NOMO-1 treated with dmso at 0.1 percent for 144 hours (cell line): Measurements from ENCODE around the gene ADAM30.

Source experiments
- DNase-seq: peaks from one replicate; lab custom pipeline; 2025; ENCODE audit not compliant: unreplicated experiment; lab: John Stamatoyannopoulos, UW

Gene ADAM30

DNA sequence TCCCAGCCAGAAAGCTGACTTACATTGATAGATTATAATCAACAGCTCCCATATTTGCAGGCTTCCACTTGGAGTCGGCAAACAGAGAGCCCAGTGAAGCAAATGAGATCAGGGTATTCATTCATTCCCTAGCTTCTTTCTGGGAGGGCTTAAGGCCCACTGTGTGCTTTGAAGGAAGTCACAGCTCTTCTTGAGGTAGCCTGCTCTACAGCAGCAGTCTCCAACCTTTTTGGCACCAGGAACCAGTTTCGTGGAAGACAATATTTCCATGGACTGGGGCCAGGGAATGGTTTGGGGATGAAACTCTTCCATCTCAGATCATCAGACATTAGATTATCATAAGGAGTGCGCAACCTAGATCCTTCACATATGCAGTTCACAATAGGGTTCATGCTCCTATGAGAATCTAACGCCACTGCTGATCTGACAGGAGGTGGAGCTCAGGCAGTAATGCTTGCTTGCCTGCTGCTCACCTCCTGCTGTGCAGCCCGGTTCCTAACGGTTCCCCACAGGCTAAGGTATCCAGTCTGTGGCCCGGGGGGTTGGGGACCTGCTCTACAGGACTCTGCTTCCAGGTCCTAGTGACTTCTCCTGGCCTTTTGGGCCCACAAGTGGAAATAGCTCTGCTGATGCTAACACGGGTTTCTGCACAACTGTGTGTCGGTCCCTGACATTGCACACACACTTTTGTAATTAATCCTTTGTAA, 13.7 kb upstream of the ADAM30 start:
- no peak for DNase-seq

DNA sequence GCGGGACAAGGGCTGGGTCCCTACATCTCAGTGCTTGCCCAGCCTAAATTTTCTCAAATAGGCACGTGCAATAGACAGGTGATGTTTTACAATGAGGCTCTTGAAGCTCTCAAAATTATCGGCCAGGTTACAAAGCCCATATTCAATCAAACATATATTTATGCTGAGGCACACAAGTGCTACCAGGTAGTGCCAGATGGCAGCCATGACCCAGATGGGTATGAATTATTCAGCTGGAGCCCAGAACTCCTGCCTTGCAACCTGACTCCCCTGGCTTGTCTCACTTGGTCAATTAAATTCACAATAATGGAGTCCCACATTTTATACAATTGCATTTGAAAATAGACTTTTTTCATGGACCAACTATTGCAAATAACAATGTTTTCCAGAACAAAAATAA, 12.3 kb upstream of the ADAM30 start:
- DNase-seq = no peak

DNA sequence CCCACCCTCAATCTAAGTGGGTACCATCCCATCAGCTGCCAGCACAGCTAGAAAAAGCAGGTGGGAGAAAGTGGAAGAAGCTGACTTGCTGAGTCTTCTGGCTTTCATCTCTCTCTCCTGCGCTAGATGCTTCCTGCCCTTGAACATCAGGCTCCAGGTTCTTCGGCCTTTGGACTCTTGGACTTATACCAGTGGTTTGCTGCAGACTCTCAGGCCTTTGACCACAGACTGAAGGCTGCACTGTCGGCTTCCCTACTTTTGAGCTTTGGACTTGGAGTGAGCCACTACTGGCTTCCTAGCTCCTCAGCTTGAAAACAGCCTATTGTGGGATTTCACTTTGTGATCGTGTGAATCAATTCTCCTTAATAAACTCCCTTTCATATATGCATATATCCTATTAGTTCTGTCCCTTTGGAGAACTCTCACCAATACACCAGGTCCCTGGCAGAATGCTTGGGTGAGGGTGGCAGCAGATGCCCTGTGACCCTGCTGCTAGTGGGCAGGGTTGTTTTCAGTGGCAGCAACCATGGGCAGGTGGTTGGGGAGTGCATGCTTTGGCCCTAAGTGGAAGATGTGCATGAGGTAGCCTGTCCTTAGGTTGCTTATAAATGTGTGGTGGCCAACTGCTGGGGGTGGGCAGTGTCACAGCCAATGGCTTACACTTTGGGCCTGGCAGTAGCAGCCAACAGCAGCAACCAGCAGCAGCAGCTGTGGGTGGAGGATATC, 10.8 kb upstream of the ADAM30 start:
- no peak for DNase-seq

DNA sequence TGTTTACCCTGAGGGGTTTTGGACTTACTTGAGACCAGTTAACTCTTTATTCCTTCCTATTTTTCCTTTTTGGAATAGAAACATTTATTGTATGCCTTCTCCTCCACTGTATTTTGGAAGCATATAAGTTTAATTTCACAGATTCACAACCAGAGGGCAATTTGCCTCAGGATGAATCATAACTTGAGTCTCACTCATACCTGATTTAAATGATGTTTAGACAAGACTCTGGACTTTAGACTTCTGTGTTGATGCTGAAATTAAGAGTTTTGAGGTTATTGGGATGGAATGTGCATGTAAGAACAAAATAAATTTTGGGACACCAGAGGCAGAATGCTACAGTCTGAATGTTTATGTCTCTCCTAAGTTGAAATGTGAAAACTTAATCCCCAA, 7.1 kb upstream of the ADAM30 start:
- DNase-seq = no peak

DNA sequence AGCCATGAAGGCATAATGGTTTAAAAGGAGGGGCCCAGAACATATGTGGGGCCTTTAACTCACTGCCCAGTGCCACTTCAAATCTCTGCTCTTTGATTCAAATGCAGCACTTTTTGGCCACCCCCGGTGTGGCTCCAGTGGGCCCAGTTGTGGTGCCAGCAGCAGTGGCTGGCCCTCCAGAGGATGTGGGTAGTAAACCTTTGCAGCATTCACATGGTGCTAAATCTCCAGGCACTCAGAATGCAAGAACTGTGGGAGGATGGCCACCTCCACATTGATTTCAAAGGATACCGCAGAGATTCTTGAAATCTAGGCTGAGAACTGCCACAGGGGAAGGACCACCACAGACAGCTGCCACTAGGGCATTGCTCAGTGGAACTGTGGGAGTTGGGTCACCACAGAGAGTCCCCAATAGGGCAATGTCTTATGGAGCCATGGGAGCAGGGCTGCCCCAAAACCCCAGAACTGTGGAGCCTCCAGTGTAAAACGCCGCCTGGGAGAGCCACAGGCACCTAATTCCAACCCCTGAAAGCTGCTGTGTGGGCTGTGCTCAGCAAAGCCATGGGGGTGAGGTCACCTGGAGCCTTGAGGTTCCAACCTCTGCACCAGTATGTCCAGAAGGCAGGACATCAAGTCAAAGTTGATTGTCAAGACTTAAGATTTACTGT, 6.6 kb upstream of the ADAM30 start:
- no peak for DNase-seq

DNA sequence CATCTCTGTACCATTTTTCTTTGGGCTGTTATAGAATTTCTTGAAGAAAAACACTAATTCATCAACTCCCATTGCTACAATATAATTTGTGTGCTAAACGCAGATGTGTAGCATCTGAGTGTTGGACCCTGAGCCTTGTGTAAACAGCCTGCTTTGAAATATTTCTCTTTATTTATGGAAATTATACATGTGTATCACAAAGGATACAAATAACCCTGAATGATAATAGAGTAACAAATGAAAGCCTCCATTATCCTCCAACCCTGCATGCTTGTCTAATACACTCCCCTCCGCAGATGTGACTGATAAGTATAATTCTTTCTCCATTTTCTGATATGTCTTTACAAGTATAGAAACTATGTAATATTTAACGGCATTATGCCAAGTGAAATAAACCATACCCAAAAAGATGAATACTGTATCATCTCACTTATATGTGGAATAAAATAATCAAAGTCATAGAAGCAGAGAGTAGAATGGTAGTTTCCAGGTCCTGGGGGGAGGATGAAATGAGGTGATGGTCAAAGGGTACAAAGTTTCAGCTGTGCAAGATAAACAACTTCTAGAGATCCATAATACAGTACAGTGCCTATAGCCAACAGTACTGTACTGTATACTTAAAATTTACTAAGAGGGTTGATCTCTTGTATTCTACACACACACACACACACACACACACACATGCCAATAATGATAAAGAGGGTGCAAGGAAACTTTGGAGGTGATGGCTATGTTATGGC, 2.8 kb upstream of the ADAM30 start:
- no peak for DNase-seq

DNA sequence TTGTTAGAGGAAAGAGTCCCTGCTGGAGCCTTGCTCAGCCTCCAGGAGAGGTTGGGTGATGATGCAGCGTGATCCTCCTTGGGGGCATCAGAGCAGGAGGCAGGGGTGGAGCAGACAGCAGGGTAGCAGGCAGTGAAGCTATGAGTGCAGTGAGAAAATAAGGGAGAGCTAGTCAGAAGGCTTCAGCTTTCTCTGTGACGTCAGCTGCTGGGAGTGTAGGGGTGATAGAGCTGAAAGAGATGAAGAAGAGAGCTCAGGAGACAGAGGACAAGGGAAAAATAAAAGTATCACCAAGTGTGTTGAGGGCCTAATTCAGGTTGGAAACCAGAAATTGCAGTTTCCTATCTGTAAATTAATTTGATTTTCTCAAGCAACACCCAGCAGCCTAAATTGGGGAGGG, 2.2 kb upstream of the ADAM30 start:
- no peak for DNase-seq

DNA sequence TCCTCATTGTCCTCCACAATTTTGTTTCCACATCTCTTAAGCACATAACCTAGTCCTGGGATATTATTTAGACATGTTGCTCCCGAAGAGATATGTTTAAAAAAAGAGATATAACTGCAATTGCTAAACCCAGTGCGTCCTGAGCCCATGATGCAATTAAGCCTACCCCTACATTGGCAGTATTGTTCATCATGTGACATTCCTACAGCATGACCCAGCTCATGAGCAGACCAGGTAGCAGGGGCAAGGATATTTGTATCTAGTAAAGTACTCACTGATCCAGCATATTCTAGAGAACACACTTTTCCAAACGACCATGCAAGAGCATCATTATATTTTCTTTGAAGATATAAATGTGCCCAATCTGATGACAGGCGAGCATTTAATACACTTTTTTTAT, 1.2 kb downstream of the ADAM30 start:
- no peak for DNase-seq

DNA sequence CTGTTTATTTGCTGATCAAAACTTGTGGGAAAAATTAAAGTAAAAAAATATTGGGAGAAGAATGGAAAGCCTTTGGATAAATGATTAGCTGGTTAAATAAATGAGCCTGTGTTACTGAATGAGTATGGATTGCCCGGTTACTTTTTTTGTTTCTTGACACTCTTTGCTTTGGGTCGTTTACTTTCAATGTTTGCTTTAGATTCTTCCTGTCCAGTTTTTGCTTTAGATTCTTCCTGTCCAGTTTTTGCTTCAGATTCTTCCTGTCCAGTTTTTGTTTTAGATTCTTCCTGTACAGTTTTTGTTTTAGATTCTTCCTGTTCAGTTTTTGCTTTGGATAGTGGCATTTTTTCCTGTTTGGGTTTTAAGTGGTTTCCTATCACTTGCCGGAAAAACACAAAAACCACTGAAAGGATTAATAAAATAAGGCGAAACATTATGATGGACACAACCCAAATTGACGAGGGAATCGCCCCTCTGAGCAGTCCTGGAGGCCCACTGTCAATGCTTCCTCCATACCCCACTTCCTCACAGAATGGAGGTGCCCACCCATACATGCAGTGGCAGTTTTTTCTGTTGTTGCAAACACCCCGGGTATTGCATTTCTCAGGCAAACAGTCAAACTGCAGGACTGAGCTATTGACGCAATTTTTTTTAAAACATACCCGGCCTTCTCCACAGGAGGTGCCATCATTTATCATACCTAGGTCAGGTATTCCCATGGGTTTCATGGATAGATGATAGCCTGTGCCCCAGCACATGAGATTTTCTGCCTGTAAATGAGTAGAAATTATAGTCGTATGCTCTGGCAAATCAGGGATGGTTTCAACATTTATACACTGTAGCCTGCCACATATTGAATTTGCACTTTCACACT, 2.3 kb downstream of the ADAM30 start:
- no peak for DNase-seq

DNA sequence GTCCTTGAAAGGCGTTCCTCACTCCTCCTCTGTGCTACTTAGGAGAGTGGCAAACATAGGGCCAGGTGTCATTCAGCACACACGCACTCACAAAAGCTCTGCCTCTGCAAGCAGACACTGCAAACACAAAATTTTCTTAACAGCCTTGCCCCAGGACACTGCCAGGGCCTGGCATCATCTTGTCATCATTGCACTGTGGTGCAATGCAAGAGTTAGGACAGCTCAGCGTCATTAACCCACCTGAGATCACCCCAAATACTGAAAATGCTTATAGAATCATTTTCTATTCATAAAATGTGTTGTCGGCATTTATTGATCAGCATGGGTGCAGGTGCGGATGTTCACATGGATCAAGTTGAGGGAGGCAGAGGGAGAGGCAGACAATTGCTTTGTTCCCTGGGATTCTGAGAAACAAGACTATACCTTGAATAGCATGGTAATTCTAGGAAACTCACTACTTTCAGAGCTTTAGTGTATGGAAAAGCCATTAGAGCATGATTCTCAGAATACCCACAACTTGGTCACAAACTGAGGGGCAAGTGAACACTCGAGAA, 3.0 kb downstream of the ADAM30 start:
- DNase-seq = no peak

DNA sequence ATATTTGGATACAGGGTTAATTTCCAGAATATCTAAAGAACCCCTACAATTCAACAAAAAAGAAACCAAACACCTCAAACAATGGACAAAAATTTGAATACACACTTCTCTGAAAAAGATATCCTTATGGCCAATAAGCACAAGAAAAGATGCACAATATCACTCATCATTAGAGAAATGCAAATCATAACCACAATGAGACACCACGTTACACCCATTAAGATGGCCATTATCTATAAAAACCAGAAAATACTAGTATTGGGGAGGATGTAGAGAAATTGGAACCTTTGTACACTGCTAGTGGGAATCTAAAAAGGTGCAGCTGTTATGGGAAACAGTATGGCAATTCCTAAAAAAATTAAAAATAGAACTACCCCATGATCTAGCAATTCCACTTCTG, 4.9 kb downstream of the ADAM30 start:
- DNase-seq = no peak

DNA sequence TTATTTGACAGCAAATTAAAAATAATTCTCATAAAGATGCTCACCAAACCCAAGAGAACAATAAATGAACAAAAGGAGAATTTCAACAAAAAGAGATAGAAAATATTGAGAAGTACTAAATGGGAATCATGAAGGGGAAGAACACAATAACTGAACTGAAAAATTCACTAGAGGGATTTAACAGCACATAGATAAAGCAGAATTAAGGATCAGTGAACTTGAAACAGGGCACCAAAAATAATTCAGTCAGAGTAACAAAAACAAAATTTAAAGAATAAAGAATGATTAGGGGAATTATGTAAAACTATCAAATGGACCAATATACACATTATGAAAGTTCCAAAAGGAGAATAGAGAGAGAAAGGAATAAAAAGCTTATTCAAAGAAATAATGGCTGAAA, 7.8 kb downstream of the ADAM30 start:
- DNase-seq = no peak

DNA sequence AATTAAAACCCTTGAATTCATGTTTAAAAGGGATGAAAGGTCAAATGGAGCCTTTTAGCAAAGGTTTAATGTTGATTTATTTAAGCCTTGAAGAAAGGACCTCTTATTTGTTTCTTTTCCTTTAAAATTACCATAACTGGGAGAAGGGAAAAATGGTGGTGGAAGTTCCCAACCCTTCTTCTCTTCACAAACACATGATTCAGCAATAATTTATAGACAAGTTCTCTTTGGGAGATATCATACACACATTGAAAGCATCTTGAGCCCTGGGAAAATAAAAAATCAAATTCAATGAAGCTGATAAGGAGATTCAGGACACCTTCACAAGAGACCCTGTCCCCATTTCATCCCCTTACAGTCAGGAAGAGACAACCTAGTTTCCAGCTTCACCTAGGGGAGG, 8.9 kb downstream of the ADAM30 start:
- DNase-seq = no peak

DNA sequence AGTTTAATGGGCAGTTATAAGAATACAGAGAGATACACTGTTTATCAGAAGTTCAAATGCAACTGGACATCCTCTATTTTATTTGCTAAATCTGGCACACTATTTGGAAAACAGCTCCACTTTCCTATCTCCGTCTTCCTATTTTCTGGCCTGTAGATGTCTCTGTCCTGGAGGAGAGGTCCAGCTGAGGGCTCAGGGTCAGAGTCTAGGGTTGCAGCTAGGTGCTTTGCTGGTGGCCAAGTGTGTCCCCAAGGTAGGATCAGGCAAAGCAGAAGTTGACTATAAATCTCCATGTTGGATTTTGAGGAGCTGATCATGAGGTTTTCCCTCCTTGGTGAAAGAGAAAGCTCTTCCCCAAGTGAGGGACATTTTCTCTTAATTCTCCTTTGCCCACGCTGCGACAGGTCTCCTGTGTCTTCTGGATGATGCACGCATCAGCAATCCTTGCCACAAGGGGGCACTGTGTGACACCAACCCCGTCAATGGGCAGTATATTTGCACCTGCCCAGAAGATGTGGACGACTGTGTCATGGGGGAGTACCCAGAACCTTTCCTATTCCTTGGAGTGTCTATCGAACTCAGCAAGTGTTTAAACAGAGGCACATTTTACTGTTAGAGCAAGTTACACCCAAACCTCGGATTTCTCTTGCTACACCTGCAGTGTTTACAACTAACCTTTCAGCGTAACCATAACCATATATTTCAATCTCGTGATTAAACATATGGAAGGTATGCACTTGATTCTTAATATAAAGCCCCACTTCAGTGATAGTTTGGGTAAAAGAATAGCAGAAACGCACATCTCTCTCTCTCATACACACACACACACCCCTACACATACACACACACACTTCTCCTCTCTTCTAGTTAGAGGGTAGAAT, 10.2 kb downstream of the ADAM30 start:
- DNase-seq = peak; percentile 2

DNA sequence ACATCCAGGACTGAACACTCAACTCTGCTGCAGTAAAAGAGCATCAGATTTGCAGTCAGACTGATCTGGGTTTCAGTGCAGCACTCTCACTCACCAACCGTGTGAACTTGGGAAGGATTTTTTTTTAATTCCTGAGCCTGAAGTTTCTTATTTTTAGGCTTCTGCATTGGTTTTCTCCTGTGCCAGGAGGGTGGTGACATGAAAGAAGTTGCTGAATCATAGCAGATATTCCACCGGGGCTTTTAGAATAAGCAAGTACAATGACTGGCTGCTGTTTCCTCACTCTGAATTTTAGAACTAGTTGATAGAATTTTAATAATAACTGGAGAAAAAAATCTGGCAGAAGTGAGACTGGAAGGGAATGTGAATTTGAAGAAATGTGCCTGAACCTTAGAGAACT, 11.6 kb downstream of the ADAM30 start:
- no peak for DNase-seq

DNA sequence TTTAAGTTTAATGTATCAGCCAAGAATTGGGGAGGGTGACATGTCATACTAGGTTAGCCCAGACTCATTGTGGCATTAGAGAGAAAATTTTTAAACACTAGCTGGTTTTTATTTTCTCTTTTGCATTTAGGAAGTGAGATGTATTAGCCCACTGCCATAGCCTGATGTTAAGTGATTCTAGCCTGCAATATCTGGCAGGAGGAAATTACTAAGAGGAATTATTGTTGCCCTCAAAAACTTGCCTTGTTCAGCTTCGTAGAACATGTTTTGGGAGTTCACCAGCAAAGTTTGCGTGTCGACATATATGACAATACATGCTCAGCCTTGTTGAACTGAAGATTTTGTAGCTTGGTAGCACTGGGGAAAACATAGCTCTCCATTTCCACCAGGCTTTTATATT, 12.5 kb downstream of the ADAM30 start:
- DNase-seq = no peak

DNA sequence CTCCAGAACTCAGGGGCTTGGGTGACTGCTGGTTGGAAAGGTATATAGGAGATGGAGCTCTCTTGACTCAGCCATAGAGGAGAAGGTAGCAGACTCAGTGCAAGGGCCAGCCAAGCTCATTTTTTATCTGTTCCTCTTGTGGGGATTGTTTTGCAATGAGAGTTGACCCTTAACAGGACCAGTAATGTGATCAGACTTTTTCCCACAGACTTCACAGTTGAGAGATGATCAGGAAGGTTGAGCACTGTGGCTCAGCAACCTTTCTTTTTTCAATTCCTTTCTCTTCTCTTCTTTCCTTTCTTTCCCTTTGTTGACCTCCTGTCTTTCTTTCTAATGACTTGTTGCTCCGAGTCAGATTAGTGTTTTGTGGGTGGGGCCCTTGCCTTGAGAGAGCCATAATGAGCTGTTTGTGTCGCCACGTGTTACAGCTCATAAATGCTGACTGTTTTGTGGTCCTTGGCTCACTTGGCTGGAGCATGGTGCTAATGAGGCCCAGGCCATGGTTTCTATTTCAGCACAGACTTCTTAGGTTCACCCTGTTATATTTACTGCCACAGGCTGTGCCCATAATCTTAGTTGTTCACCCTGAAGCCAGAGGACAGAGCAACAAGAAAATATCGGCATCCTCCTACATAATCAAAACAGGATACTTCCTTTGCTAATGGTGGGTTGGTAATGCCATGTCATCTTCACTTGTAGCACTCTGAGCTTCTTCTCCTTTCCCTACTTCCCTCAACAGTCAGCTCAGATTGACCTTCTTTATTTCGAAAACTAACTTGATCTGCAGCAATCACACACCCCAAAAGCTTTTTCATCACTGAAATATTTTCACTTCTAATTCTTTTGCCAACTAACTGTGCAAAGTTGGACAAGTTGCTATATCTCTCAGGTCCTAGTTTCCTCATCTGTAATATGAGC, 13.9 kb downstream of the ADAM30 start:
- peak; percentile 16 for DNase-seq
